KOPT-K1 (cell line): ENCODE results near the gene HMG20A.
A peak's percentile ranks its signal among the peaks of the same experiment; 100 is the strongest.

Experiments used
- H3K27ac ChIP-seq: fragments of 200-600 bp; sonication (generic); 2 replicates; pipeline ENCODE4 v1.5.1; 2016; ENCODE audit warnings: antibody characterized with exemption, mild to moderate bottlenecking, low read depth, low read length; ENCODE audit not compliant: poor library complexity, severe bottlenecking
- H3K36me3 ChIP-seq: fragments of 200-600 bp; sonication (generic); 2 replicates; pipeline ENCODE4 v1.5.1; 2017; ENCODE audit warnings: antibody characterized with exemption, mild to moderate bottlenecking, low read length, moderate library complexity; ENCODE audit not compliant: insufficient read depth
- H3K9me3 ChIP-seq: fragments of 200-600 bp; sonication (generic); 2 replicates; pipeline ENCODE4 v1.5.1; 2017; ENCODE audit warnings: antibody characterized with exemption, low read length, mild to moderate bottlenecking; ENCODE audit not compliant: insufficient read depth, poor library complexity, severe bottlenecking

The HMG20A gene

GRCh38 chr15:77414789-77415442, 5.8 kb upstream of the HMG20A start:
- Histone ChIP-seq H3K36me3 (no peaks in the 10 kb centered on the region), H3K27ac (no peak overlapping the region), H3K9me3 (no peaks in the 10 kb centered on the region)

- no peaks in the 10 kb centered on the region for H3K9me3 ChIP-seq
- no peaks in the 10 kb centered on the region for H3K36me3 ChIP-seq
- no peak overlapping the region for H3K27ac ChIP-seq
Measured at GRCh38 chr15:77415450-77416147, 5.1 kb upstream of the HMG20A start.

GRCh38 chr15:77416148-77416455, 4.6 kb upstream of the HMG20A start:
- Histone ChIP-seq H3K36me3 (no peaks in the 10 kb centered on the region), H3K27ac (no peak overlapping the region), H3K9me3 (no peaks in the 10 kb centered on the region)

- no peak overlapping the region for H3K27ac ChIP-seq
- no peaks in the 10 kb centered on the region for H3K36me3 ChIP-seq
- H3K9me3 ChIP-seq: no peaks in the 10 kb centered on the region
Measured at GRCh38 chr15:77416954-77417353, 3.7 kb upstream of the HMG20A start.

- H3K36me3 ChIP-seq: no peaks in the 10 kb centered on the region
- H3K27ac ChIP-seq: no peak overlapping the region
- no peaks in the 10 kb centered on the region for H3K9me3 ChIP-seq
Measured at GRCh38 chr15:77417602-77418001, 3.1 kb upstream of the HMG20A start.

GRCh38 chr15:77418391-77418965, 2.2 kb upstream of the HMG20A start:
- H3K36me3 ChIP-seq: no peaks in the 10 kb centered on the region
- no peak overlapping the region for H3K27ac ChIP-seq
- no peaks in the 10 kb centered on the region for H3K9me3 ChIP-seq

- H3K27ac ChIP-seq: peak overlapping the region; percentile 85
- no peaks in the 10 kb centered on the region for H3K9me3 ChIP-seq
- no peaks in the 10 kb centered on the region for H3K36me3 ChIP-seq
Measured at GRCh38 chr15:77418966-77419835, 1.5 kb upstream of the HMG20A start.

GRCh38 chr15:77419836-77420609, 665 bp upstream of the HMG20A start, which contains the start of gene PEAK1:
Gene PEAK1, minus strand, starts transcription at chr15:77420104. Its CDS starts 238,178 bp downstream, at chr15:77181926.
- Histone ChIP-seq H3K36me3 (no peaks in the 10 kb centered on the region), H3K27ac (peak within 1 kb of the TSS; percentile 85), H3K9me3 (no peaks in the 10 kb centered on the region)

GRCh38 chr15:77421370-77421700, 647 bp downstream of the HMG20A start:
- Histone ChIP-seq H3K27ac (peak overlapping the region; percentile 85), H3K9me3 (no peaks in the 10 kb centered on the region), H3K36me3 (no peaks in the 10 kb centered on the region)

GRCh38 chr15:77425104-77425503, 4.4 kb downstream of the HMG20A start:
- no peak overlapping the region for H3K27ac ChIP-seq
- H3K36me3 ChIP-seq: no peaks in the 10 kb centered on the region
- H3K9me3 ChIP-seq: no peaks in the 10 kb centered on the region

GRCh38 chr15:77426377-77426776, 5.7 kb downstream of the HMG20A start:
- Histone ChIP-seq H3K27ac (no peak overlapping the region), H3K9me3 (no peaks in the 10 kb centered on the region), H3K36me3 (no peaks in the 10 kb centered on the region)

GRCh38 chr15:77426871-77427270, 6.2 kb downstream of the HMG20A start:
- no peaks in the 10 kb centered on the region for H3K36me3 ChIP-seq
- no peak overlapping the region for H3K27ac ChIP-seq
- no peaks in the 10 kb centered on the region for H3K9me3 ChIP-seq

- no peaks in the 10 kb centered on the region for H3K9me3 ChIP-seq
- H3K36me3 ChIP-seq: no peaks in the 10 kb centered on the region
- H3K27ac ChIP-seq: no peak overlapping the region
Measured at GRCh38 chr15:77430213-77430612, 9.5 kb downstream of the HMG20A start.

GRCh38 chr15:77430652-77431051, 10.0 kb downstream of the HMG20A start:
- no peaks in the 10 kb centered on the region for H3K36me3 ChIP-seq
- H3K27ac ChIP-seq: no peak overlapping the region
- no peaks in the 10 kb centered on the region for H3K9me3 ChIP-seq
